Natural killer cell (primary cell): ENCODE measurements around the gene RCAN3. TPM values are rescaled to one million over a fixed set of nuclear protein-coding genes. Genes with fewer than 3 reads are reported as not detected.
A peak's percentile ranks its signal among the peaks of the same experiment; 100 is the strongest.
"Not testable (repeated sequence)": the region's sequence is repeated elsewhere in the genome, so short reads cannot be mapped to it uniquely, and the experiment has no call there.

Source experiments
- ATAC-seq, 3 donors: fragments of 150-1000 bp in 2 of 3; fragments of 200-7000 bp in 1 of 3; cut with Tn5 transposase; 1 replicate in 1 of 3; 2 replicates in 2 of 3; pipeline ENCODE4 v1.10.0; 2021; ENCODE audit warnings: mild to moderate bottlenecking in 2 of 3, moderate library complexity in 2 of 3
- DNase-seq, 2 donors: peaks; one replicate each; pipeline versions ENCODE4 v3.0.0 to v3.0.0-alpha.2; 2013 to 2021; ENCODE audit warnings: mixed read lengths in 1 of 2
- H3K27ac ChIP-seq: one replicate; pipeline ENCODE4 v1.5.1; 2013; ENCODE audit warnings: mild to moderate bottlenecking, low read length
- H3K27me3 ChIP-seq: one replicate; pipeline ENCODE4 v1.6.1; 2013; ENCODE audit warnings: low read length; ENCODE audit not compliant: control insufficient read depth, insufficient read depth
- H3K36me3 ChIP-seq: one replicate; pipeline ENCODE4 v1.6.1; 2013; ENCODE audit warnings: low read length; ENCODE audit not compliant: control insufficient read depth, insufficient read depth
- H3K4me1 ChIP-seq: one replicate; pipeline ENCODE4 v1.6.1; 2013; ENCODE audit warnings: low read length; ENCODE audit not compliant: control insufficient read depth, insufficient read depth
- H3K4me3 ChIP-seq: one replicate; pipeline ENCODE4 v1.5.1; 2013; ENCODE audit warnings: low read length
- H3K9me3 ChIP-seq: one replicate; pipeline ENCODE4 v1.6.1; 2013; ENCODE audit warnings: low read length; ENCODE audit not compliant: control insufficient read depth, insufficient read depth
- H3K27ac Mint-ChIP-seq, 2 donors: one replicate each; pipeline ENCODE4 v1.8.0; 2022; ENCODE audit warnings: mild to moderate bottlenecking in 2 of 2, mixed read lengths in 2 of 2, moderate library complexity in 1 of 2
- H3K27me3 Mint-ChIP-seq, 2 donors: one replicate each; pipeline ENCODE4 v1.8.0; 2022; ENCODE audit warnings: low read depth in 2 of 2, mixed read lengths in 2 of 2
- H3K36me3 Mint-ChIP-seq: one replicate; pipeline ENCODE4 v1.8.0; 2022; ENCODE audit warnings: mixed read lengths
- H3K4me1 Mint-ChIP-seq, 2 donors: one replicate each; pipeline ENCODE4 v1.8.0; 2022; ENCODE audit warnings: mixed read lengths in 2 of 2
- H3K4me3 Mint-ChIP-seq: one replicate; pipeline ENCODE4 v1.8.0; 2022; ENCODE audit warnings: mild to moderate bottlenecking, moderate library complexity, mixed read lengths
- H3K9me3 Mint-ChIP-seq, 2 donors: one replicate each; pipeline ENCODE4 v1.8.0; 2022; ENCODE audit warnings: mixed read lengths in 2 of 2
- WGBS: methylation state at CpG from one replicate; pipeline ENCODE4 v1.1.7; 2013; ENCODE audit warnings: missing lambda C conversion rate; ENCODE audit not compliant: insufficient coverage; 5-methylcytosine and 5-hydroxymethylcytosine counted together
- intact Hi-C: fragments of 100-400 bp; cut with micrococcal nuclease; formaldehyde crosslinking; loops from one replicate; pipeline ENCODE4 v1.14.2; 2022
- total RNA-seq, 4 donors: library from RNA; stranded (reverse); fragments of 120-200 nt in 1 of 4; gene quantifications; one replicate each; pipeline versions ENCODE4 v1.2.3 to v1.2.4, GENCODE V29; 2013 to 2022
- TF ChIP-seq, protein P1 (sequence below): fragments of 200-600 bp; IDR thresholded peaks from one replicate; pipeline ENCODE4 v1.8.0; 2022; ENCODE audit warnings: antibody characterized with exemption

The RCAN3 gene
- total RNA-seq, 3 donors from 2014 or later (not counting 1 experiment from before 2014, with no cell fraction given): 4.5 to 8.1 (median 7.9) TPM

DNA sequence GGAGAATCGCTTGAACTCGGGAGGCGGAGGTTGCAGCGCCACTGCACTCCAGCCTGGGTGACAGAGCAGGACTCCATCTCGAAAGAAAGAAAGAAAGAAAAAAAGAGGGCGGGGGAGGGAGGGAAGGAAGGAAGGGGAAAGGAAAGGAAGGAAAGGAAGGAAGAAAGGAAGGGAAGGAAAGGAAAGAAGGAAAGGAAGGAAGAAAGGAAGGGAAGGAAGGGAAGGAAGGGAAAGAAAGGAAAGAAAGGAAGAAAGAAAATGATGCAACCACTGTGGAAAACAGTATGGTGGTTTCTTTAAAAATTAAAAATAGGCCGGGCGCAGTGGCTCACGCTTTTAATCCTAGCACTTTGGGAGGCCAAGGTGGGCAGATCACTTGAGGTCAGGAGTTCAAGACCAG, 15.2 kb upstream of the RCAN3 start:
- intact Hi-C loops: loop anchor here (10.0 kb wide), 1 partner anchor 97 kb away; no protein-coding TSS in a partner anchor
- ATAC-seq: no peak
- Histone ChIP-seq H3K4me1 (peaks cover 14% of the 10 kb centered on the region), H3K36me3 (no peaks in the 10 kb centered on the region), H3K27me3 (no peaks in the 10 kb centered on the region), H3K27ac (no peak overlapping the region), H3K9me3 (no peaks in the 10 kb centered on the region), H3K4me3 (no peak overlapping the region)
- TF ChIP-seq, protein P1, sequence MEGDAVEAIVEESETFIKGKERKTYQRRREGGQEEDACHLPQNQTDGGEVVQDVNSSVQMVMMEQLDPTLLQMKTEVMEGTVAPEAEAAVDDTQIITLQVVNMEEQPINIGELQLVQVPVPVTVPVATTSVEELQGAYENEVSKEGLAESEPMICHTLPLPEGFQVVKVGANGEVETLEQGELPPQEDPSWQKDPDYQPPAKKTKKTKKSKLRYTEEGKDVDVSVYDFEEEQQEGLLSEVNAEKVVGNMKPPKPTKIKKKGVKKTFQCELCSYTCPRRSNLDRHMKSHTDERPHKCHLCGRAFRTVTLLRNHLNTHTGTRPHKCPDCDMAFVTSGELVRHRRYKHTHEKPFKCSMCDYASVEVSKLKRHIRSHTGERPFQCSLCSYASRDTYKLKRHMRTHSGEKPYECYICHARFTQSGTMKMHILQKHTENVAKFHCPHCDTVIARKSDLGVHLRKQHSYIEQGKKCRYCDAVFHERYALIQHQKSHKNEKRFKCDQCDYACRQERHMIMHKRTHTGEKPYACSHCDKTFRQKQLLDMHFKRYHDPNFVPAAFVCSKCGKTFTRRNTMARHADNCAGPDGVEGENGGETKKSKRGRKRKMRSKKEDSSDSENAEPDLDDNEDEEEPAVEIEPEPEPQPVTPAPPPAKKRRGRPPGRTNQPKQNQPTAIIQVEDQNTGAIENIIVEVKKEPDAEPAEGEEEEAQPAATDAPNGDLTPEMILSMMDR: no peak
- Mint-ChIP-seq H3K27me3 (peaks cover 18 to 24% of the 10 kb centered on the region in 2 donors), H3K36me3 (no peaks in the 10 kb centered on the region), H3K9me3 (no peaks in the 10 kb centered on the region), H3K4me3 (no peak overlapping the region), H3K4me1 (peaks cover 0 to 5% of the 10 kb centered on the region in 2 donors), H3K27ac (no peak overlapping the region)
- DNase-seq: no peak
- WGBS: 93% methylated on average over 9 of the region's 9 CpGs

DNA sequence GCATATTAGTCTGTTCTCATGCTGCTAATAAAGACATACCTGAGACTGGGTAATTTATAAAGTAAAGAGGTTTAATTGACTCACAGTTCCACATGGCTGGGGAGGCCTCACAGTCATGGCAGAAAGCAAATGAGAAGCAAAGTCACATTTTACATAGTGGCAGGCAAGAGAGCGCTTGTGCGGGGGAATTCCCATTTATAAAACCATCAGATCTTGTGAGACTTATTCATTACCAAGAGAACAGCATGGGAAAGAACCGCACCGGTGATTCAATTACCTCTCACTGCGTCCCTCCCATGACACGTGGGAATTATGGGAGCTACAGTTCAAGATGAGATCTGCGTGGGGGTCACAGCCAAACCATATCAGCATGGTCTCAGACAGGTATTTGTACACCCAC, 14.5 kb upstream of the RCAN3 start:
- H3K4me3 ChIP-seq, H3K9me3 Mint-ChIP-seq, H3K36me3 Mint-ChIP-seq, H3K4me3 Mint-ChIP-seq, H3K9me3 ChIP-seq, H3K27ac Mint-ChIP-seq, ATAC-seq, H3K36me3 ChIP-seq, H3K27me3 ChIP-seq, H3K4me1 ChIP-seq, H3K4me1 Mint-ChIP-seq, H3K27ac ChIP-seq: not testable (repeated sequence)
- peak in 1 of 2 donors; percentile 76 for DNase-seq
- peaks cover 18 to 30% of the 10 kb centered on the region in 2 donors for H3K27me3 Mint-ChIP-seq
- intact Hi-C loops: loop anchor here (10.0 kb wide), 1 partner anchor 97 kb away; no protein-coding TSS in a partner anchor
- WGBS: 79% methylated on average over 7 of the region's 7 CpGs

DNA sequence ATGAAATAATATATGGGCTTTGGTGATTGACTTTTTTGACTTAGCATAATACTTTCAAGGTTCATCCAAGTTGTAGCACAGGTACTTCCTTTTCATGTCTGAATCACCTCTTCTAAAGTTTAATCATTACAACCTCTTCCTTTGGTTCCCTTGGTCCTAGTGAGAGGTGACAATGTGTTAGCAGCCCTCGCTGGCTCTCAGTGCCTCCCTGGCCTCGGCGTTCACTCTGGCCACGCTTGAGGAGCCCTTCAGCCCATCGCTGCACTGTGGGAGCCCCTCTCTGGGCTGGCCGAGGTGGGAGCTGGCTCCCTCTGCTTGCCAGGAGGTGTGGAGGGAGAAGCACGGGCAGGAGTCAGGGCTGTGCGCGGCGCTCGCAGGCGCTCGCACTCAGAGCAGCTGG, 13.0 kb upstream of the RCAN3 start:
- 92% methylated on average over 13 of the region's 13 CpGs for WGBS
- Histone ChIP-seq H3K4me1 (peaks cover 9% of the 10 kb centered on the region), H3K4me3 (no peak overlapping the region), H3K27ac (no peak overlapping the region), H3K9me3 (no peaks in the 10 kb centered on the region), H3K27me3 (no peaks in the 10 kb centered on the region), H3K36me3 (no peaks in the 10 kb centered on the region)
- DNase-seq: no peak
- no peak for ATAC-seq
- Mint-ChIP-seq H3K9me3 (no peaks in the 10 kb centered on the region), H3K4me1 (peaks cover 0 to 5% of the 10 kb centered on the region in 2 donors), H3K27me3 (peaks cover 23 to 33% of the 10 kb centered on the region in 2 donors), H3K27ac (no peak overlapping the region), H3K4me3 (no peak overlapping the region), H3K36me3 (no peaks in the 10 kb centered on the region)
- intact Hi-C loops: loop anchor here (10.0 kb wide), 1 partner anchor 95 kb away; no protein-coding TSS in a partner anchor
- TF ChIP-seq, protein P1: no peak

DNA sequence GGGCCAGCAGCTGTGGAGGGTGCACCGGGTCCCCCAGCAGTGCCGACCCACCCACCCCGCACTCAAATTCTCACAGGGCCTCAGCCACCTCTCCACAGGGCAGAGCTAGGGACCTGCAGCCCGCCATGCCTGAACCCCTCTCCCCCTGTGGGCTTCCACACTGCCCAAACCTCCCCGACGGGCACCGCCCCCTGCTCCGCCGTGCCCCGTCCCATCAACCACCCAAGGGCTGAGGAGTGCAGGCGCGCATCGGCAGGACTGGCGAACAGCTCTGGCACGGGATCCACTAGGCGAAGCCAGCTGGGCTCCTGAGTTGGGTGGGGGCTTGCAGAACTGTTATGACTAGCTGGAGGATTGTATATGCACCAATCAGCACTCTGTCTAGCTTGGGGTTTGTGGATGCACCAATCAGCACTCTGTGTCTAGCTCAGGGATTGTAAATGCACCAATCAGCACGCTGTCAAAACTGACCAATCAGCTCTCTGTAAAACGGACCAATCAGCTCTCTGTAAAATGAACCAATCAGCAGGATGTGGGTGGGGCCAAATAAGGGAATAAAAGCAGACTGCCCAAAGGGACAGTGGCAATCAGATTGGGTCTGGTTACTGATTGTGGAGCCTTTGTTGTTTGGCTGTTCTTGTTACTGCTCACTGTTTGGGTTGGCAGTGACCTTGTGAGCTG, 12.4 kb upstream of the RCAN3 start:
- TF ChIP-seq, protein P1: no peak
- WGBS: 98% methylated on average over 18 of the region's 18 CpGs
- DNase-seq (no peak), ATAC-seq (no peak)
- Mint-ChIP-seq H3K4me3 (no peak overlapping the region), H3K4me1 (peaks cover 0 to 5% of the 10 kb centered on the region in 2 donors), H3K36me3 (no peaks in the 10 kb centered on the region), H3K9me3 (no peaks in the 10 kb centered on the region), H3K27ac (no peak overlapping the region), H3K27me3 (peaks cover 25 to 33% of the 10 kb centered on the region in 2 donors)
- peaks cover 2% of the 10 kb centered on the region for H3K27me3 ChIP-seq
- intact Hi-C loops: no loop called here
- H3K4me3 ChIP-seq: no peak overlapping the region
- no peaks in the 10 kb centered on the region for H3K9me3 ChIP-seq
- H3K27ac ChIP-seq: no peak overlapping the region
- peaks cover 9% of the 10 kb centered on the region for H3K4me1 ChIP-seq
- H3K36me3 ChIP-seq: no peaks in the 10 kb centered on the region
